HCT116 (cell line): ENCODE data around the gene HK2. TPM values are rescaled to one million over a fixed set of nuclear protein-coding genes. Genes with fewer than 3 reads are reported as not detected.

Experiments
- ATAC-seq: fragments of 200-7000 bp; cut with Tn5 transposase; 2 replicates; pipeline ENCODE4 v1.9.1; 2020; ENCODE audit warnings: mild to moderate bottlenecking, moderate library complexity
- BruUV-seq: library from RNA; stranded (reverse); fragments of 400-500 nt; replicated peaks from 2 replicates; lab custom pipeline; 2021; lab: Mats Ljungman, UMichigan
- CTCF ChIA-PET: fragments of 300-600 bp; sonication (Branson Sonifier 250); formaldehyde crosslinking; loops from one replicate; lab custom pipeline; 2021; ENCODE audit warnings: antibody characterized with exemption; lab: Charles Lee
- POLR2A ChIA-PET: fragments of 300-600, 350-600 bp; sonication (Branson Sonifier 250); formaldehyde crosslinking; loops from one replicate; lab custom pipeline; 2021; ENCODE audit warnings: antibody characterized with exemption; lab: Charles Lee
- RAD21 ChIA-PET, 2 experiments: fragments of 300-600 bp; sonication (Branson Sonifier 250); formaldehyde crosslinking; loops; one replicate each; lab custom pipeline; 2023; ENCODE audit warnings: low total read pairs in 2 of 2; ENCODE audit not compliant: uncharacterized antibody in 2 of 2, unreplicated experiment in 2 of 2, low non-redundant PET in 1 of 2; lab: Charles Lee
- DNase-seq: peaks from one replicate; pipeline ENCODE4 v3.0.0-alpha.2; 2010; ENCODE audit warnings: low read depth, low spot score
- H2AFZ ChIP-seq: fragments of 200-600 bp; shearing (Covaris generic), sonication (generic); 2 replicates; pipeline ENCODE4 v1.6.1; 2017; ENCODE audit warnings: low read depth, mixed run types, mixed read lengths, antibody characterized with exemption, low read length; ENCODE audit not compliant: poor library complexity, severe bottlenecking
- H3K27ac ChIP-seq: 2 replicates; pipeline ENCODE4 v1.5.1; 2012; ENCODE audit warnings: low read depth, low read length
- H3K27me3 ChIP-seq: fragments of 200-600 bp; sonication (generic); 2 replicates; pipeline ENCODE4 v1.6.1; 2016; ENCODE audit warnings: mixed run types, low read length, mixed read lengths; ENCODE audit not compliant: insufficient read depth
- H3K36me3 ChIP-seq, 2 experiments: fragments of 200-500 bp in 1 of 2; fragments of 200-600 bp in 1 of 2; sonication (Bioruptor generic) in 1 of 2; sonication (generic) in 1 of 2; 2 replicates each; pipeline versions ENCODE4 v1.5.1 to v1.6.1; 2014 to 2016; ENCODE audit warnings: low read length in 2 of 2, inconsistent platforms in 1 of 2, mixed read lengths in 1 of 2, mixed run types in 1 of 2; ENCODE audit not compliant: insufficient read depth in 2 of 2, control insufficient read depth in 1 of 2
- H3K4me1 ChIP-seq, 2 experiments: fragments of 200-600 bp in 1 of 2; sonication (generic) in 1 of 2; 2 replicates each; pipeline versions ENCODE4 v1.5.1 to v1.6.1; 2012 to 2017; ENCODE audit warnings: low read length in 2 of 2, inconsistent platforms in 1 of 2, mild to moderate bottlenecking in 1 of 2, mixed read lengths in 1 of 2, mixed run types in 1 of 2, moderate library complexity in 1 of 2; ENCODE audit not compliant: insufficient read depth in 2 of 2, control insufficient read depth in 1 of 2
- H3K4me2 ChIP-seq: fragments of 200-600 bp; sonication (generic); 2 replicates; pipeline ENCODE4 v1.6.1; 2017; ENCODE audit warnings: mixed run types, low read length, mixed read lengths
- H3K4me3 ChIP-seq, 2 experiments: fragments of 200-600 bp in 1 of 2; sonication (generic) in 1 of 2; replicated peaks in 1 of 2; 2 replicates each; pipeline ENCODE4 v1.5.1; 2011 to 2016; ENCODE audit warnings: low read length in 2 of 2, control low read depth in 1 of 2, low read depth in 1 of 2, mild to moderate bottlenecking in 1 of 2, mixed read lengths in 1 of 2, mixed run types in 1 of 2
- H3K79me2 ChIP-seq: fragments of 200-600 bp; sonication (generic); 2 replicates; pipeline ENCODE4 v1.6.1; 2017; ENCODE audit warnings: mild to moderate bottlenecking, mixed run types, low read length, moderate library complexity, mixed read lengths; ENCODE audit not compliant: insufficient read depth
- H3K9ac ChIP-seq: fragments of 200-600 bp; sonication (generic); 2 replicates; pipeline ENCODE4 v1.6.1; 2016; ENCODE audit warnings: low read length, mixed read lengths
- H3K9me2 ChIP-seq: fragments of 200-600 bp; sonication (generic), shearing (Covaris generic); 2 replicates; pipeline ENCODE4 v1.6.1; 2017; ENCODE audit warnings: mixed run types, mild to moderate bottlenecking, moderate library complexity; ENCODE audit not compliant: insufficient read depth
- H3K9me3 ChIP-seq, 2 experiments: fragments of 200-500 bp in 1 of 2; fragments of 200-600 bp in 1 of 2; sonication (Bioruptor generic) in 1 of 2; sonication (generic) in 1 of 2; 2 replicates each; pipeline ENCODE4 v1.6.1; 2014 to 2017; ENCODE audit warnings: low read length in 2 of 2, mixed read lengths in 2 of 2, inconsistent platforms in 1 of 2, low read depth in 1 of 2, mild to moderate bottlenecking in 1 of 2, mixed run types in 1 of 2, moderate library complexity in 1 of 2; ENCODE audit not compliant: control insufficient read depth in 1 of 2, insufficient read depth in 1 of 2
- H4K20me1 ChIP-seq: fragments of 200-600 bp; sonication (generic), shearing (Covaris generic); 2 replicates; pipeline ENCODE4 v1.6.1; 2017; ENCODE audit warnings: mixed run types, mild to moderate bottlenecking, moderate library complexity; ENCODE audit not compliant: insufficient read depth
- CBX3 ChIP-seq: IDR thresholded peaks from 2 replicates; pipeline ENCODE4 v1.6.1; 2012; ENCODE audit warnings: low read depth
- EGR1 ChIP-seq: IDR thresholded peaks from 2 replicates; pipeline ENCODE4 v1.6.1; 2012; ENCODE audit warnings: low read depth
- FOSL1 ChIP-seq: IDR thresholded peaks from 2 replicates; pipeline ENCODE4 v1.6.1; 2012; ENCODE audit warnings: low read depth
- JUND ChIP-seq: IDR thresholded peaks from 2 replicates; pipeline ENCODE4 v1.6.1; 2012
- MAX ChIP-seq: IDR thresholded peaks from 2 replicates; pipeline ENCODE4 v1.6.1; 2012
- POLR2A ChIP-seq: IDR thresholded peaks from 2 replicates; pipeline ENCODE4 v1.7.0; 2011; ENCODE audit warnings: borderline replicate concordance; ENCODE audit not compliant: insufficient read depth, insufficient read length; ENCODE audit errors: extremely low read depth
- RAD21 ChIP-seq: IDR thresholded peaks from 2 replicates; pipeline ENCODE4 v1.6.1; 2012; ENCODE audit warnings: low read depth, mild to moderate bottlenecking
- SIN3A ChIP-seq: IDR thresholded peaks from 2 replicates; pipeline ENCODE4 v1.6.1; 2012; ENCODE audit warnings: low read depth
- SRF ChIP-seq: IDR thresholded peaks from 2 replicates; pipeline ENCODE4 v1.6.1; 2012; ENCODE audit warnings: low read depth
- TCF7L2 ChIP-seq: IDR thresholded peaks from 2 replicates; pipeline ENCODE4 v1.7.0; 2011; ENCODE audit warnings: borderline replicate concordance, inconsistent platforms; ENCODE audit not compliant: insufficient read depth, insufficient read length; ENCODE audit errors: extremely low read depth
- YY1 ChIP-seq: IDR thresholded peaks from 2 replicates; pipeline ENCODE4 v1.6.1; 2011; ENCODE audit warnings: low read length, low read depth, moderate library complexity, mild to moderate bottlenecking; ENCODE audit not compliant: insufficient replicate concordance; ENCODE audit errors: extremely low read depth
- ZBTB33 ChIP-seq: IDR thresholded peaks from 2 replicates; pipeline ENCODE4 v1.6.1; 2011; ENCODE audit warnings: mild to moderate bottlenecking, low read length, moderate library complexity; ENCODE audit not compliant: insufficient replicate concordance; ENCODE audit errors: extremely low read depth
- ZFX ChIP-seq: fragments of 450-650 bp; IDR thresholded peaks from 2 replicates; pipeline ENCODE4 v1.6.1; 2017
- intact Hi-C: fragments of 100-400 bp; cut with micrococcal nuclease; formaldehyde crosslinking; loops from 2 replicates; pipeline ENCODE4 v1.10.0; 2022
- total RNA-seq: library from RNA; stranded (reverse); gene quantifications from one replicate; pipeline ENCODE4 v1.2.1, GENCODE V29; 2021; ENCODE audit not compliant: unreplicated experiment

Gene HK2
- total RNA-seq, 1 experiment from 2014 or later = 42.5 TPM

- Histone ChIP-seq H3K9me2 (no peaks in the 10 kb centered on the region), H3K4me2 (no peak overlapping the region), H3K27ac (no peak overlapping the region), H3K9me3 (no peaks in the 10 kb centered on the region), H4K20me1 (no peaks in the 10 kb centered on the region), H3K4me3 (no peak overlapping the region), H3K4me1 (peaks cover 6 to 7% of the 10 kb centered on the region in 2 experiments), H3K36me3 (peaks cover 15 to 52% of the 10 kb centered on the region in 2 experiments; a peak in 3 of 4 replicates), H3K79me2 (peaks cover 13% of the 10 kb centered on the region; the same call in 1 of the 2 replicates)
- ChIA-PET POLR2A (no interaction called here), RAD21 (no interaction called here), CTCF (no interaction called here)
- intact Hi-C loops = no loop called here
- ATAC-seq = no peak
- TF ChIP-seq MAX (no peak), ZFX (no peak), JUND (no peak), EGR1 (no peak), YY1 (no peak), SIN3A (no peak), CBX3 (no peak), ZBTB33 (no peak), FOSL1 (no peak), TCF7L2 (no peak), RAD21 (no peak), SRF (no peak), POLR2A (no peak)
- TF ChIP-seq, all 23 proteins: peak for 0
- H3K27me3 ChIP-seq = no peaks in the 10 kb centered on the region
- BruUV-seq = no TSS peak
- no peak overlapping the region for H2AFZ ChIP-seq
- no peak for DNase-seq
- H3K9ac ChIP-seq = no peak overlapping the region
Observed at GRCh38 chr2:74873012-74873665, 39.2 kb downstream of the HK2 start.
